Esophagus (tissue), 2 donors: Measurements from ENCODE around the gene NRSN1. TPM values are rescaled to one million over a fixed set of nuclear protein-coding genes. Genes with fewer than 3 reads are reported as not detected.

Experiments
- H3K27ac ChIP-seq, 2 donors: one replicate each; pipeline ENCODE4 v1.5.1; 2013; ENCODE audit warnings: low read depth in 2 of 2, mild to moderate bottlenecking in 2 of 2, inconsistent platforms in 1 of 2, low read length in 1 of 2, moderate library complexity in 1 of 2
- H3K27me3 ChIP-seq, 2 donors: one replicate each; pipeline ENCODE4 v1.6.1; 2013; ENCODE audit warnings: low read length in 2 of 2, control low read depth in 1 of 2, mild to moderate bottlenecking in 1 of 2; ENCODE audit not compliant: insufficient read depth in 2 of 2, control insufficient read depth in 1 of 2
- H3K36me3 ChIP-seq, 2 donors: one replicate each; pipeline ENCODE4 v1.6.1; 2013; ENCODE audit warnings: low read length in 1 of 2; ENCODE audit not compliant: control insufficient read depth in 2 of 2, insufficient read depth in 2 of 2
- H3K4me1 ChIP-seq, 2 donors: one replicate each; pipeline ENCODE4 v1.6.1; 2013; ENCODE audit warnings: low read length in 1 of 2; ENCODE audit not compliant: control insufficient read depth in 2 of 2, insufficient read depth in 2 of 2
- H3K4me3 ChIP-seq, 2 donors: one replicate each; pipeline ENCODE4 v1.5.1; 2013; ENCODE audit warnings: low read length in 2 of 2, mild to moderate bottlenecking in 2 of 2, low read depth in 1 of 2, moderate library complexity in 1 of 2
- H3K9me3 ChIP-seq, 2 donors: one replicate each; pipeline ENCODE4 v1.6.1; 2013; ENCODE audit warnings: mild to moderate bottlenecking in 2 of 2, low read depth in 1 of 2, low read length in 1 of 2, moderate library complexity in 1 of 2; ENCODE audit not compliant: control insufficient read depth in 2 of 2, insufficient read depth in 1 of 2
- WGBS, 2 donors: extraction: QIAGEN DNeasy Blood & Tissue Kit; methylation state at CpG; one replicate each; pipeline ENCODE4 v1.1.7; 2013; 5-methylcytosine and 5-hydroxymethylcytosine counted together
- polyA plus RNA-seq, 2 donors: library from polyadenylated mRNA; stranded (reverse); fragments of 200-250 nt; gene quantifications; one replicate each; pipeline ENCODE4 v1.2.3, GENCODE V29; 2013
- donor health status: healthy with polysubstance abuse.
- donor health status: Bipolar disorder and iron deficiency.

The NRSN1 gene
- polyA plus RNA-seq, 2 donors: 0.04 TPM; not detected in 1

GRCh38 chr6:24193364-24193763 is 67.3 kb downstream of the NRSN1 start:
- Histone ChIP-seq H3K9me3 (no peaks in the 10 kb centered on the region), H3K27me3 (no peaks in the 10 kb centered on the region), H3K4me1 (no peaks in the 10 kb centered on the region), H3K36me3 (no peaks in the 10 kb centered on the region), H3K4me3 (no peak overlapping the region), H3K27ac (no peak overlapping the region)

GRCh38 chr6:24194978-24195700 is 69.1 kb downstream of the NRSN1 start:
- Histone ChIP-seq H3K27ac (no peak overlapping the region), H3K36me3 (no peaks in the 10 kb centered on the region), H3K4me1 (no peaks in the 10 kb centered on the region), H3K4me3 (no peak overlapping the region), H3K9me3 (no peaks in the 10 kb centered on the region), H3K27me3 (no peaks in the 10 kb centered on the region)
- WGBS, 2 donors: 88 to 91% methylated on average over 2 of the region's 2 CpGs

- 92 to 95% methylated on average over 3 of the region's 3 CpGs for WGBS, 2 donors
- H3K9me3 ChIP-seq: no peaks in the 10 kb centered on the region
Observed at GRCh38 chr6:24195836-24196597, 70.0 kb downstream of the NRSN1 start.

More at GRCh38 chr6:24195836-24196597, 70.0 kb downstream of the NRSN1 start:
- Histone ChIP-seq H3K36me3 (no peaks in the 10 kb centered on the region), H3K27ac (no peak overlapping the region), H3K27me3 (no peaks in the 10 kb centered on the region), H3K4me3 (no peak overlapping the region), H3K4me1 (no peaks in the 10 kb centered on the region)

Other genes with a start within 250 kb of the NRSN1 start
- gene DCDC2, start 231.8 kb downstream of the NRSN1 start, polyA plus RNA-seq: under 1 TPM; under 0.01 to 0.02 TPM